Astrocyte (in vitro differentiated cells and primary cell): ENCODE measurements around the gene SOCS6. TPM values are rescaled to one million over a fixed set of nuclear protein-coding genes. Genes with fewer than 3 reads are reported as not detected.

Source experiments
- DNase-seq: peaks from one replicate; pipeline ENCODE4 v3.0.0-alpha.2; 2010; ENCODE audit warnings: low read depth
- FAIRE-seq: peaks from 2 replicates; lab custom pipeline; 2011; peaks lifted over from hg19 to GRCh38; lab: Jason Lieb, UNC
- H2AFZ ChIP-seq: 2 replicates; pipeline ENCODE4 v1.6.0; 2012; ENCODE audit warnings: low read depth, low read length, inconsistent platforms
- H3K27ac ChIP-seq: 2 replicates; pipeline ENCODE4 v1.5.1; 2011; ENCODE audit warnings: low read depth, low read length, inconsistent platforms
- H3K27me3 ChIP-seq: 2 replicates; pipeline ENCODE4 v1.6.0; 2011; ENCODE audit warnings: low read length, inconsistent platforms; ENCODE audit not compliant: insufficient read depth
- H3K36me3 ChIP-seq: 2 replicates; pipeline ENCODE4 v1.5.1; 2011; ENCODE audit warnings: low read length, inconsistent platforms; ENCODE audit not compliant: insufficient read depth
- H3K4me1 ChIP-seq: 2 replicates; pipeline ENCODE4 v1.5.1; 2011; ENCODE audit warnings: low read length, inconsistent platforms; ENCODE audit not compliant: insufficient read depth
- H3K4me2 ChIP-seq: 2 replicates; pipeline ENCODE4 v1.6.0; 2012; ENCODE audit warnings: low read length, inconsistent platforms
- H3K4me3 ChIP-seq: 2 replicates; pipeline ENCODE4 v1.5.1; 2011; ENCODE audit warnings: low read depth, mild to moderate bottlenecking, low read length, inconsistent platforms; ENCODE audit not compliant: insufficient read depth
- H3K79me2 ChIP-seq: 2 replicates; pipeline ENCODE4 v1.6.0; 2012; ENCODE audit warnings: mild to moderate bottlenecking, low read length, inconsistent platforms; ENCODE audit not compliant: insufficient read depth
- H3K9ac ChIP-seq: 2 replicates; pipeline ENCODE4 v1.6.0; 2012; ENCODE audit warnings: mild to moderate bottlenecking, low read length, inconsistent platforms
- H3K9me3 ChIP-seq: 2 replicates; pipeline ENCODE4 v1.5.1; 2012; ENCODE audit warnings: low read depth, mild to moderate bottlenecking, low read length, inconsistent platforms; ENCODE audit not compliant: insufficient read depth
- H4K20me1 ChIP-seq: 2 replicates; pipeline ENCODE4 v1.6.0; 2012; ENCODE audit warnings: low read length, inconsistent platforms; ENCODE audit not compliant: insufficient read depth
- H3K27ac Mint-ChIP-seq: one replicate; pipeline ENCODE4 v1.8.0; 2021; ENCODE audit warnings: mild to moderate bottlenecking, mixed read lengths; ENCODE audit not compliant: unreplicated experiment
- H3K27me3 Mint-ChIP-seq: one replicate; pipeline ENCODE4 v1.8.0; 2021; ENCODE audit warnings: low read depth, mixed read lengths; ENCODE audit not compliant: unreplicated experiment
- H3K36me3 Mint-ChIP-seq: one replicate; pipeline ENCODE4 v1.8.0; 2021; ENCODE audit warnings: low read depth, mixed read lengths; ENCODE audit not compliant: unreplicated experiment
- H3K4me1 Mint-ChIP-seq: one replicate; pipeline ENCODE4 v1.8.0; 2021; ENCODE audit warnings: low read depth, mixed read lengths; ENCODE audit not compliant: unreplicated experiment
- H3K4me3 Mint-ChIP-seq: one replicate; pipeline ENCODE4 v1.8.0; 2021; ENCODE audit warnings: mild to moderate bottlenecking, moderate library complexity, mixed read lengths; ENCODE audit not compliant: unreplicated experiment
- H3K9me3 Mint-ChIP-seq: one replicate; pipeline ENCODE4 v1.8.0; 2021; ENCODE audit warnings: mild to moderate bottlenecking, mixed read lengths; ENCODE audit not compliant: unreplicated experiment
- EZH2 ChIP-seq: IDR thresholded peaks from 2 replicates; pipeline ENCODE4 v1.6.1; 2012; ENCODE audit warnings: mild to moderate bottlenecking, low read length, inconsistent platforms; ENCODE audit not compliant: insufficient read depth
- total RNA-seq: library from RNA; stranded (reverse); gene quantifications from 2 replicates; pipeline ENCODE4 v1.2.1, GENCODE V29; 2021
- TF ChIP-seq, protein P1 (sequence below): IDR thresholded peaks from 2 replicates; pipeline ENCODE4 v1.5.1; 2011; ENCODE audit warnings: low read depth, mild to moderate bottlenecking, inconsistent platforms, low read length, moderate library complexity; ENCODE audit not compliant: insufficient read depth

The SOCS6 gene
- total RNA-seq, 1 donor from 2014 or later: 24.1 TPM

DNA sequence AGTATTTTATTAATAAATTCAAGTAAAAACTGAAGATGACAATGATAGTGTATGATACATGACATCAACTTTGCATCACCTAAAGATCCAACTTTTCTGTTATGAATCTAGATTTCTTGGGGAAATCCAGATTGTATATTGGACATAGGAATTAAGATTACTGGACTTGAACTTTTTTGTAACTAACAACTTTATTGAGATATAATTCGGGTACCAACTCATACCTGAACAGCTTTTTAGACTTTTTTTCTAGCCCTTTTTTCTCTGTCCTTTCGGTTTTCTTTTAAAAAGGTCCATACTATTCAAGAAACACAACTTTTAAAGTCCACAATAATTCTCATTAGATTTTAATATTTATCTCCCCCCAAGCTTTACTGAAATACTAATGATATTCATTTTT lies 1.1 kb upstream of the SOCS6 start:
- H3K4me1 Mint-ChIP-seq: peaks cover 19% of the 10 kb centered on the region
- peaks cover 3% of the 10 kb centered on the region for H3K9me3 Mint-ChIP-seq
- H3K4me1 ChIP-seq: peaks cover 8% of the 10 kb centered on the region
- peaks cover 3% of the 10 kb centered on the region for H3K36me3 Mint-ChIP-seq
- FAIRE-seq: no peak
- no peak overlapping the region for H2AFZ ChIP-seq
- peak overlapping the region; percentile 68 for H3K4me3 ChIP-seq
- no peak for DNase-seq
- H3K27ac ChIP-seq: no peak overlapping the region
- H3K79me2 ChIP-seq: peaks cover 32% of the 10 kb centered on the region
- peak overlapping the region; percentile 87 for H3K4me2 ChIP-seq
- H3K9ac ChIP-seq: peak overlapping the region; percentile 93
- TF ChIP-seq, protein P1, sequence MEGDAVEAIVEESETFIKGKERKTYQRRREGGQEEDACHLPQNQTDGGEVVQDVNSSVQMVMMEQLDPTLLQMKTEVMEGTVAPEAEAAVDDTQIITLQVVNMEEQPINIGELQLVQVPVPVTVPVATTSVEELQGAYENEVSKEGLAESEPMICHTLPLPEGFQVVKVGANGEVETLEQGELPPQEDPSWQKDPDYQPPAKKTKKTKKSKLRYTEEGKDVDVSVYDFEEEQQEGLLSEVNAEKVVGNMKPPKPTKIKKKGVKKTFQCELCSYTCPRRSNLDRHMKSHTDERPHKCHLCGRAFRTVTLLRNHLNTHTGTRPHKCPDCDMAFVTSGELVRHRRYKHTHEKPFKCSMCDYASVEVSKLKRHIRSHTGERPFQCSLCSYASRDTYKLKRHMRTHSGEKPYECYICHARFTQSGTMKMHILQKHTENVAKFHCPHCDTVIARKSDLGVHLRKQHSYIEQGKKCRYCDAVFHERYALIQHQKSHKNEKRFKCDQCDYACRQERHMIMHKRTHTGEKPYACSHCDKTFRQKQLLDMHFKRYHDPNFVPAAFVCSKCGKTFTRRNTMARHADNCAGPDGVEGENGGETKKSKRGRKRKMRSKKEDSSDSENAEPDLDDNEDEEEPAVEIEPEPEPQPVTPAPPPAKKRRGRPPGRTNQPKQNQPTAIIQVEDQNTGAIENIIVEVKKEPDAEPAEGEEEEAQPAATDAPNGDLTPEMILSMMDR: no peak
- TF ChIP-seq EZH2: no peak
- H3K27ac Mint-ChIP-seq: peak overlapping the region; percentile 78
- peaks cover 31% of the 10 kb centered on the region for H4K20me1 ChIP-seq
- H3K27me3 Mint-ChIP-seq: no peaks in the 10 kb centered on the region
- no peaks in the 10 kb centered on the region for H3K36me3 ChIP-seq
- H3K9me3 ChIP-seq: no peaks in the 10 kb centered on the region
- peak overlapping the region; percentile 88 for H3K4me3 Mint-ChIP-seq
- H3K27me3 ChIP-seq: no peaks in the 10 kb centered on the region

DNA sequence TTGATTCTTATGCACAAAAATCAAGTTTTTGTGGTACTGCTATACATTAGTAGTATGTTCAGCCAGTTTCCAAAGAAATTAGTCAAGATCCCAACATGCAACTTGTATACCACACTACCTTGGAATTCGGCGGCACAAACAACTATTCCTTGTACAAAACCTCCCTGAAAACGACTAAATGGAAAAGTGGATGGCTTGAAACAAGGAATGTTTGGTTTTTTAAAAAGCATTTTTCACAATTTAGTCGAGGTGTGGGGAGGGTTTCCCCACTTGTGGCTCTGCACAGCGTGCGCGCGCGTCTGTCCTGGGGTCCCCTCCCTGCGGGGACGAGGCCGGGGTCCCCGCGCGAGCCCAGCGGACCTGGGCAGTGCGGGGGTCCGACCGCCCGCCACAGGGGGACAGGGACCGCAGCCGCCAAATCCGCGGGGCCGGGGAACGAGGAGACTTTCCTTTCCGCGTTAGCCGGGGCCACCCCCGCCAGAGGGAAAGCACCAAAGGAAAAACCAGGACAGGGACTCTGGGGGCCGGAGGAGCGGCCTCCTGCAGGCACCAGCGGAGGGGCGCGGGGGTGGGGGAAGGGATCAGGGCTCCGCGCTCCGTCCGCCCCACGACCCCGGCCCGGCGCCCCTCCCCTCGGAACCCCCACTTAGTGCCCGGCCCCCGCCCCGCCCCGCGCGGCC lies 534 bp upstream of the SOCS6 start:
- H3K27ac ChIP-seq: peak overlapping the region; percentile 22
- peaks cover 8% of the 10 kb centered on the region for H3K4me1 ChIP-seq
- no peaks in the 10 kb centered on the region for H3K36me3 ChIP-seq
- peaks cover 38% of the 10 kb centered on the region for H3K79me2 ChIP-seq
- no peaks in the 10 kb centered on the region for H3K9me3 ChIP-seq
- peak overlapping the region; percentile 85 for H2AFZ ChIP-seq
- H3K36me3 Mint-ChIP-seq: peaks cover 3% of the 10 kb centered on the region
- peaks cover 37% of the 10 kb centered on the region for H4K20me1 ChIP-seq
- peak overlapping the region; percentile 88 for H3K4me3 Mint-ChIP-seq
- no peaks in the 10 kb centered on the region for H3K27me3 ChIP-seq
- H3K4me2 ChIP-seq: peak overlapping the region; percentile 87
- no peak for DNase-seq
- peak overlapping the region; percentile 68 for H3K4me3 ChIP-seq
- no peaks in the 10 kb centered on the region for H3K27me3 Mint-ChIP-seq
- FAIRE-seq: no peak
- H3K27ac Mint-ChIP-seq: peak overlapping the region; percentile 78
- H3K9ac ChIP-seq: peak overlapping the region; percentile 93
- H3K4me1 Mint-ChIP-seq: peaks cover 24% of the 10 kb centered on the region
- H3K9me3 Mint-ChIP-seq: no peaks in the 10 kb centered on the region
- TF ChIP-seq, protein P1: no peak
- TF ChIP-seq EZH2: no peak
